Skeletal muscle tissue (tissue), 4 donors: ENCODE results near the gene URAD. TPM values are rescaled to one million over a fixed set of nuclear protein-coding genes. Genes with fewer than 3 reads are reported as not detected.
"Not testable (repeated sequence)": the region's sequence is repeated elsewhere in the genome, so short reads cannot be mapped to it uniquely, and the experiment has no call there.

Experiments
- H3K27ac ChIP-seq: one replicate; pipeline ENCODE4 v1.7.0; 2013; ENCODE audit warnings: mild to moderate bottlenecking, low read depth, low read length, inconsistent platforms
- H3K27me3 ChIP-seq, 3 donors: one replicate each; pipeline ENCODE4 v1.7.0; 2013; ENCODE audit warnings: low read length in 3 of 3; ENCODE audit not compliant: control insufficient read depth in 3 of 3, insufficient read depth in 3 of 3
- H3K36me3 ChIP-seq, 3 donors: one replicate each; pipeline ENCODE4 v1.7.0; 2013; ENCODE audit warnings: low read length in 3 of 3; ENCODE audit not compliant: control insufficient read depth in 3 of 3, insufficient read depth in 3 of 3
- H3K4me1 ChIP-seq, 3 donors: one replicate each; pipeline ENCODE4 v1.7.0; 2013; ENCODE audit warnings: low read length in 3 of 3, mild to moderate bottlenecking in 3 of 3; ENCODE audit not compliant: control insufficient read depth in 3 of 3, insufficient read depth in 3 of 3
- H3K4me3 ChIP-seq, 3 donors: one replicate each; pipeline ENCODE4 v1.7.0; 2013; ENCODE audit warnings: low read length in 3 of 3
- H3K9ac ChIP-seq, 3 donors: one replicate each; pipeline ENCODE4 v1.7.0; 2013; ENCODE audit warnings: low read length in 3 of 3, mild to moderate bottlenecking in 3 of 3, moderate library complexity in 2 of 3, low read depth in 1 of 3
- H3K9me3 ChIP-seq, 3 donors: one replicate each; pipeline ENCODE4 v1.7.0; 2013; ENCODE audit warnings: low read length in 3 of 3; ENCODE audit not compliant: control insufficient read depth in 3 of 3
- total RNA-seq: library from RNA; depleted of rRNA; stranded (reverse); fragments of >200 nt; gene quantifications from one replicate; pipeline ENCODE4 v1.2.3, GENCODE V29; 2014
- donor health status: Osteomylitis.

The URAD gene
- not detected for total RNA-seq

- H3K4me1 ChIP-seq = no peaks in the 10 kb centered on the region
- H3K27me3 ChIP-seq = peaks cover 13 to 33% (median 30%) of the 10 kb centered on the region in 3 donors
Measured at GRCh38 chr13:27988520-27988919, at the start of gene URAD. TSS of gene URAD (minus strand) at chr13:27988693. CDS start at chr13:27988637, 56 bp downstream.

GRCh38 chr13:28037399-28037798 lies 48.9 kb upstream of the URAD start:
- H3K9me3 ChIP-seq = no peaks in the 10 kb centered on the region
- H3K4me1 ChIP-seq = no peaks in the 10 kb centered on the region
- no peak overlapping the region for H3K27ac ChIP-seq
- peaks cover 0 to 2% (median 0%) of the 10 kb centered on the region in 3 donors for H3K27me3 ChIP-seq
- no peak overlapping the region for H3K4me3 ChIP-seq
- no peak overlapping the region for H3K9ac ChIP-seq
- no peaks in the 10 kb centered on the region for H3K36me3 ChIP-seq

More at GRCh38 chr13:27988520-27988919, at the start of gene URAD:
- Histone ChIP-seq H3K4me3 (no peak within 1 kb of the TSS), H3K36me3 (no peaks in the 10 kb centered on the region), H3K9ac (no peak within 1 kb of the TSS), H3K9me3 (no peaks in the 10 kb centered on the region), H3K27ac (no peak within 1 kb of the TSS)

DNA sequence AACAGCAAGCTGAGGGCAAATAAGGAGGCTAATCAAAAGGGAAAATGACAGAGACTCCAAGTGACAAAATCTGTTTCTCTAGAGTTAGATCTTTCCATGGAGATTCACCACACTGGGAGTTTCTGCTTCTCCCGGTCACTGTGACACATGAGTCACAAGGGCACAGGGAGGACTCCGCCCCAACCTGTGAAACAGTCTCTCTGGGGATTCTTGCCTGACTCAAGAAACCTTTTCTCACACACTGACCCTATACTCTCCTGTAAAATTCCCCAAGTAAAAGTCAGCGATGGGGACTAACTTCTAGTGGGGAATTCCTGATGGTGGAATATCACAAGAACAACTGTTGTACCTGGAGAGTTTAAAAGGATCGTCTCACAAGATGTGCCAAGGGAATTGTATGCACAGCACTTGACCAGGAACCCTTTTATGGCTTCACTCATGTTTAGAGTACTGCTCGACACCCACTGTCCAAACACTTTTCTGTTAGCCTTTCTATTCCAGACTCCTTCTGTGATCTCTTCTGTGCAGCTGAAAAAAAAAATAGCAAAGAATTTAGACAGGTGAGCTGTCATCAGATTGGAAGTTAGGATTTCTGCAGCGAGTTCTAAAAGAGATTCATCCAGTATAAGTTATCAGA lies 46.8 kb upstream of the URAD start:
- Histone ChIP-seq H3K27me3 (peaks cover 0 to 5% (median 2%) of the 10 kb centered on the region in 3 donors), H3K36me3 (no peaks in the 10 kb centered on the region), H3K4me3 (no peak overlapping the region), H3K9me3 (no peaks in the 10 kb centered on the region), H3K27ac (no peak overlapping the region), H3K9ac (no peak overlapping the region), H3K4me1 (no peaks in the 10 kb centered on the region)

DNA sequence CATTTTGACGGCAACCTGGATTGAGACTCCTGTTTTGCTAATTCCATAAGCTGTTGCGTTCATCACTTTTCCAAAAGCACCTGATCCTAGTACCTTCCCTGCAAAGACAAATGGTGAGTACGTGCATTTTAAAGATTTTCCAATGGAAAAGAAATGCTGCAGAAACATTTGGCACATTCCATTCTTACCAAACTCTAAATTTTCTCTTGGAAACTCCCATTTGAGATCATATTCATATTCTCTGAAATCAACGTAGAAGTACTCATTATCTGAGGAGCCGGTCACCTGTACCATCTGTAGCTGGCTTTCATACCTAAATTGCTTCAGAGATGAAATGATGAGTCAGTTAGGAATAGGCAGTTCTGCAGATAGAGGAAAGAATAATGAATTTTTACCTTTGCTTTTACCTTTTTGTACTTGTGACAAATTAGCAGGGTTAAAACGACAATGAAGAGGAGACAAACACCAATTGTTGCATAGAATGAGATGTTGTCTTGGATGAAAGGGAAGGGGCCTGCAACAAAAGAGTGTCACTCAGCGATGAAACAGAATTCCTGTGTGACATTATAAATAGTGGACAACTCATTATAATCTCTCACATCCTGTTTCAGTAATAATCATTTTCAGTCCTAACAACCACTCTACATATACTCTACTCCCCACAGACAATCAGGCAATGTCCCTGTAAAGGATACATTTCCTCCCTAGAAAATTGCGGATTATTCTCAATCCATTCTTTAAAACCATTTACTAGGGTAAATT lies 45.6 kb upstream of the URAD start:
- Histone ChIP-seq H3K4me1 (no peaks in the 10 kb centered on the region), H3K9ac (no peak overlapping the region), H3K27ac (no peak overlapping the region), H3K36me3 (no peaks in the 10 kb centered on the region), H3K9me3 (no peaks in the 10 kb centered on the region), H3K4me3 (no peak overlapping the region), H3K27me3 (peaks cover 0 to 5% (median 5%) of the 10 kb centered on the region in 3 donors)

GRCh38 chr13:28032438-28032837 lies 43.9 kb upstream of the URAD start:
- H3K36me3 ChIP-seq, H3K4me3 ChIP-seq, H3K9ac ChIP-seq, H3K27me3 ChIP-seq, H3K9me3 ChIP-seq, H3K27ac ChIP-seq, H3K4me1 ChIP-seq: not testable (repeated sequence)

DNA sequence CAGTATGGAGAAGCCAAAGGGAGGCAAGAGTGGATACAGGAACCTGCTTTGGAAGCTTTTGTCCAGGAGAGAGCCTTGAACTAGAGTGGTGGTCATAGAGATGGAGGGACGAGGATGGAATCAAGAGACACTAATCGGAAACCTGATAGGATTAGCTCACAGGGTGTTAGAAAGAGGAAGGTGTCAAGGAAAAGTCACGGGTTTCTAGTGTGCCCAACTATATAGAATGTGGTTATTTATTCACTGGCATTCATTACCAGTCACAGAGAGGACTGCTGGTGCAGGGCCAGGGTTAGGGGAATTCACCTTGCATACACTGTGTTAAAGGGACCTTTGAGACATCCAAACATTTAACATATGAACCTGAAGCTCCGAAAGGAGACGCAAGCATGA lies 43.4 kb upstream of the URAD start:
- H3K9ac ChIP-seq = no peak overlapping the region
- H3K4me3 ChIP-seq = no peak overlapping the region
- H3K4me1 ChIP-seq = no peaks in the 10 kb centered on the region
- H3K9me3 ChIP-seq = no peaks in the 10 kb centered on the region
- peaks cover 0 to 5% (median 5%) of the 10 kb centered on the region in 3 donors for H3K27me3 ChIP-seq
- H3K36me3 ChIP-seq = no peaks in the 10 kb centered on the region
- no peak overlapping the region for H3K27ac ChIP-seq

- H3K9me3 ChIP-seq = no peaks in the 10 kb centered on the region
- no peak overlapping the region for H3K27ac ChIP-seq
- no peak overlapping the region for H3K4me3 ChIP-seq
- no peaks in the 10 kb centered on the region for H3K36me3 ChIP-seq
- no peaks in the 10 kb centered on the region for H3K4me1 ChIP-seq
- no peak overlapping the region for H3K9ac ChIP-seq
- H3K27me3 ChIP-seq = peaks cover 0 to 5% (median 5%) of the 10 kb centered on the region in 3 donors
Measured at GRCh38 chr13:28031220-28031895, 42.9 kb upstream of the URAD start.

- Histone ChIP-seq H3K36me3 (no peaks in the 10 kb centered on the region), H3K27me3 (peaks cover 0 to 5% (median 3%) of the 10 kb centered on the region in 3 donors), H3K27ac (no peak overlapping the region), H3K9me3 (no peaks in the 10 kb centered on the region), H3K9ac (no peak overlapping the region), H3K4me3 (no peak overlapping the region), H3K4me1 (no peaks in the 10 kb centered on the region)
Measured at GRCh38 chr13:28027607-28028364, 39.3 kb upstream of the URAD start.

- H3K27me3 ChIP-seq = peaks cover 0 to 5% (median 3%) of the 10 kb centered on the region in 3 donors
- no peaks in the 10 kb centered on the region for H3K9me3 ChIP-seq
- no peaks in the 10 kb centered on the region for H3K36me3 ChIP-seq
- H3K9ac ChIP-seq = no peak overlapping the region
- H3K27ac ChIP-seq = no peak overlapping the region
- H3K4me3 ChIP-seq = no peak overlapping the region
- H3K4me1 ChIP-seq = no peaks in the 10 kb centered on the region
Measured at GRCh38 chr13:28027071-28027470, 38.6 kb upstream of the URAD start.
